DND-41 (cell line): ENCODE data around the gene LGI1.

Source experiments
- CTCF ChIP-seq: IDR thresholded peaks from 2 replicates; pipeline ENCODE4 v1.5.1; 2012; ENCODE audit warnings: borderline replicate concordance, low read length, moderate library complexity, mild to moderate bottlenecking; ENCODE audit not compliant: poor library complexity, severe bottlenecking; ENCODE audit errors: extremely low read depth
- EZH2 ChIP-seq: IDR thresholded peaks from 3 replicates; pipeline ENCODE4 v1.6.1; 2012; ENCODE audit warnings: borderline replicate concordance, low read depth, mild to moderate bottlenecking, moderate library complexity, low read length, inconsistent platforms; ENCODE audit not compliant: severe bottlenecking

GRCh38 chr10:93766918-93767317 is 9.2 kb downstream of the LGI1 start:
- TF ChIP-seq CTCF (no peak), EZH2 (no peak)
